ENCODE data around the gene SMYD3.

DNA sequence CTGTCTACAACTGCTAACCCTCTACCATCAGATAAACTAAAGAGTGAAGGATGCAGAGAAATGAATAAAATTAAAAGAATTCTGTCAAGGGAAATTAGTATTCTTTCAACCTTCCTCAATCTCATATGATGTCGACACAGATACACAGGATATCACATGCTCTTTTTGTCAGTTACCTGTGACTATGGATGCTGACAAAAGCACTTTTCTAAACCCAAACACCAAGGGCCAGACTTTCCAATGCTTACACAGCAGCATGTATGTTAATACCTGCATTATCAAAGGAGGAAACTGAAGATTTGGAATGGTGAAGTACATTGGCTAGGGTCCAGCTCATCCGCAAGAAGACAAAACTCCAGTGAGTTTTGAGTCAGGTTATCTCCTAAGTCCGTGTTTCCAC is 294.0 kb downstream of the SMYD3 start:
- TF ChIP-seq, protein P1, sequence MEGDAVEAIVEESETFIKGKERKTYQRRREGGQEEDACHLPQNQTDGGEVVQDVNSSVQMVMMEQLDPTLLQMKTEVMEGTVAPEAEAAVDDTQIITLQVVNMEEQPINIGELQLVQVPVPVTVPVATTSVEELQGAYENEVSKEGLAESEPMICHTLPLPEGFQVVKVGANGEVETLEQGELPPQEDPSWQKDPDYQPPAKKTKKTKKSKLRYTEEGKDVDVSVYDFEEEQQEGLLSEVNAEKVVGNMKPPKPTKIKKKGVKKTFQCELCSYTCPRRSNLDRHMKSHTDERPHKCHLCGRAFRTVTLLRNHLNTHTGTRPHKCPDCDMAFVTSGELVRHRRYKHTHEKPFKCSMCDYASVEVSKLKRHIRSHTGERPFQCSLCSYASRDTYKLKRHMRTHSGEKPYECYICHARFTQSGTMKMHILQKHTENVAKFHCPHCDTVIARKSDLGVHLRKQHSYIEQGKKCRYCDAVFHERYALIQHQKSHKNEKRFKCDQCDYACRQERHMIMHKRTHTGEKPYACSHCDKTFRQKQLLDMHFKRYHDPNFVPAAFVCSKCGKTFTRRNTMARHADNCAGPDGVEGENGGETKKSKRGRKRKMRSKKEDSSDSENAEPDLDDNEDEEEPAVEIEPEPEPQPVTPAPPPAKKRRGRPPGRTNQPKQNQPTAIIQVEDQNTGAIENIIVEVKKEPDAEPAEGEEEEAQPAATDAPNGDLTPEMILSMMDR (IDR thresholded peaks at IDR 0.05): no peak
- no peak for TF ChIP-seq POLR2A (IDR thresholded peaks at IDR 0.05)

Measured in adrenal gland (tissue), 5 donors.